ENCODE measurements around the gene KIF17. TPM values are rescaled to one million over a fixed set of nuclear protein-coding genes. Genes with fewer than 3 reads are reported as not detected.

Gene KIF17
- total and polyA plus RNA-seq, 3 experiments from 2014 or later: not detected

Other genes starting within 250 kb of the KIF17 start
- gene CAMK2N1, start 231.8 kb downstream of the KIF17 start, total RNA-seq: 1 to 10 TPM; 2.8 TPM
- 1.7 TPM for gene CAMK2N1, start 231.8 kb downstream of the KIF17 start, polyA plus RNA-seq
- gene MUL1, start 209.9 kb downstream of the KIF17 start, total RNA-seq: 10 to 100 TPM; 21.3 to 23.3 TPM
- 42.2 TPM for gene MUL1, start 209.9 kb downstream of the KIF17 start, polyA plus RNA-seq
- gene FAM43B, start 165.4 kb downstream of the KIF17 start, total RNA-seq: not detected
- gene FAM43B, start 165.4 kb downstream of the KIF17 start, polyA plus RNA-seq: not detected
- not detected for gene CDA, start 128.9 kb downstream of the KIF17 start, total RNA-seq
- not detected for gene CDA, start 128.9 kb downstream of the KIF17 start, polyA plus RNA-seq
- 1 to 10 TPM; 7.9 to 9.2 TPM for gene PINK1, start 84.5 kb downstream of the KIF17 start, total RNA-seq
- gene PINK1, start 84.5 kb downstream of the KIF17 start, polyA plus RNA-seq: 31.1 TPM
- 100 to 1,000 TPM; 191 to 201 TPM for gene DDOST, start 56.6 kb downstream of the KIF17 start, total RNA-seq
- gene DDOST, start 56.6 kb downstream of the KIF17 start, polyA plus RNA-seq: 280 TPM
- gene SH2D5, start 14.7 kb upstream of the KIF17 start, total RNA-seq: under 1 TPM; 0.13 to 0.24 TPM
- not detected for gene SH2D5, start 14.7 kb upstream of the KIF17 start, polyA plus RNA-seq
- 100 to 1,000 TPM; 155 to 166 TPM for gene HP1BP3, start 69.3 kb upstream of the KIF17 start, total RNA-seq
- gene HP1BP3, start 69.3 kb upstream of the KIF17 start, polyA plus RNA-seq: 221 TPM